ENCODE data around the gene RNF8. TPM values are rescaled to one million over a fixed set of nuclear protein-coding genes. Genes with fewer than 3 reads are reported as not detected.

Gene RNF8
- total and polyA plus RNA-seq, 5 donors from 2014 or later = 12.2 to 21.9 (median 15.1) TPM

DNA sequence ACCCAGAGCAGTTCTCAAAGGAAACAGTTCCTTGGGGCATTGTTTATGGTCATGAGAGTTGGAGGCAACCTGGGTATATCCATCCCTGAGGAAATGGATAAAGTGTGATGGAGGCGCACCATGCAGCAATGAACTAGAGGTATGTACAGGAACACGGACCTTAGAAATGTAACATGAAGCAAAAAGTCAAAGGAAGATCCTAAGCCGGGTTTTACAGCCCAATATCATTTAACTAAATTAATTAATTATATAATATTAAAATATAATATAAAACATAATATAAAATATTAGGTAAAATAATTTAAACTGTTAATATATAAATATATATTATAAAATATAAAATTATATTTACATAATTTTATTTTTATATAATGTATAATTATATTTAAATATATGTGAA lies 44.1 kb upstream of the RNF8 start:
- Mint-ChIP-seq H3K36me3 (peaks cover 35% of the 10 kb centered on the region), H3K4me3 (no peak overlapping the region)

DNA sequence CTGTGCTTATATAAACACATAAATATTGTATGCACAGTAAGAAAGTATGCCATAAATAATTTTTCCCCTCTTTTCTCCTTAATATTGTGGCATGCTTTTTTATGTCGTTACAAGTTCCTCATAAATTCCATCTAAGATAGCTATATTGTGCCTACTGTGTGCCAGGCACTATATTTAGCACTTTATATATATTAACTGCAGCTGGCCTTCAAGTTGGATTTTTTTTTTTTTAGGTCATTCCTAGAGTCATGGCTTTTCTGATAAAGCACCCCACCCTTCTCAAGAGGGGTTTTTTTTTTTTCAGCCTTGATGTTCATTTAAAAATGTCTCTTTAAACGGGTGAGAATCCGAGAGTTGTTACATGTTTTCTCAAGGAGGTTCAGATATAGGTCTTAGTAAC lies 42.8 kb upstream of the RNF8 start:
- ATAC-seq (ENCODE audit: low read depth in 2 of 2) (no peak), DNase-seq (no peak)
- no peak overlapping the region for H3K27ac ChIP-seq (ENCODE audit: insufficient read depth, low read length, poor library complexity, severe bottlenecking)
- no peaks in the 10 kb centered on the region for H3K27me3 ChIP-seq (ENCODE audit: control insufficient read depth, insufficient read depth, low read length)
- no peaks in the 10 kb centered on the region for H3K9me3 Mint-ChIP-seq
- no peaks in the 10 kb centered on the region for H3K4me1 ChIP-seq (ENCODE audit: control insufficient read depth, insufficient read depth, low read length, poor library complexity, severe bottlenecking)
- peak overlapping the region in 1 of 3 donors; percentile 8 for H3K27ac Mint-ChIP-seq
- H3K36me3 Mint-ChIP-seq = peaks cover 37% of the 10 kb centered on the region
- H3K4me1 Mint-ChIP-seq = peaks cover 0 to 11% (median 2%) of the 10 kb centered on the region in 4 donors
- H3K36me3 ChIP-seq (ENCODE audit: control insufficient read depth, insufficient read depth, low read length) = peaks cover 38% of the 10 kb centered on the region
- H3K4me3 Mint-ChIP-seq = no peak overlapping the region
- no peaks in the 10 kb centered on the region for H3K9me3 ChIP-seq (ENCODE audit: control insufficient read depth in 2 of 2, low read length in 2 of 2)
- H3K27me3 Mint-ChIP-seq = no peaks in the 10 kb centered on the region
- H3K4me3 ChIP-seq (ENCODE audit: low read depth, low read length) = no peak overlapping the region

More for the DNA sequence above, 44.1 kb upstream of the RNF8 start:
- Histone ChIP-seq H3K27ac (ENCODE audit: insufficient read depth, low read length, poor library complexity, severe bottlenecking) (no peak overlapping the region), H3K9me3 (ENCODE audit: control insufficient read depth in 2 of 2, low read length in 2 of 2) (no peaks in the 10 kb centered on the region), H3K27me3 (ENCODE audit: control insufficient read depth, insufficient read depth, low read length) (no peaks in the 10 kb centered on the region), H3K4me1 (ENCODE audit: control insufficient read depth, insufficient read depth, low read length, poor library complexity, severe bottlenecking) (no peaks in the 10 kb centered on the region), H3K4me3 (ENCODE audit: low read depth, low read length) (no peak overlapping the region), H3K36me3 (ENCODE audit: control insufficient read depth, insufficient read depth, low read length) (peaks cover 27% of the 10 kb centered on the region)
- no peak for ATAC-seq (ENCODE audit: low read depth in 2 of 2)
- Mint-ChIP-seq H3K27ac (no peak overlapping the region), H3K27me3 (no peaks in the 10 kb centered on the region), H3K4me1 (peaks cover 0 to 7% (median 1%) of the 10 kb centered on the region in 4 donors), H3K9me3 (no peaks in the 10 kb centered on the region)
- no peak for DNase-seq

DNA sequence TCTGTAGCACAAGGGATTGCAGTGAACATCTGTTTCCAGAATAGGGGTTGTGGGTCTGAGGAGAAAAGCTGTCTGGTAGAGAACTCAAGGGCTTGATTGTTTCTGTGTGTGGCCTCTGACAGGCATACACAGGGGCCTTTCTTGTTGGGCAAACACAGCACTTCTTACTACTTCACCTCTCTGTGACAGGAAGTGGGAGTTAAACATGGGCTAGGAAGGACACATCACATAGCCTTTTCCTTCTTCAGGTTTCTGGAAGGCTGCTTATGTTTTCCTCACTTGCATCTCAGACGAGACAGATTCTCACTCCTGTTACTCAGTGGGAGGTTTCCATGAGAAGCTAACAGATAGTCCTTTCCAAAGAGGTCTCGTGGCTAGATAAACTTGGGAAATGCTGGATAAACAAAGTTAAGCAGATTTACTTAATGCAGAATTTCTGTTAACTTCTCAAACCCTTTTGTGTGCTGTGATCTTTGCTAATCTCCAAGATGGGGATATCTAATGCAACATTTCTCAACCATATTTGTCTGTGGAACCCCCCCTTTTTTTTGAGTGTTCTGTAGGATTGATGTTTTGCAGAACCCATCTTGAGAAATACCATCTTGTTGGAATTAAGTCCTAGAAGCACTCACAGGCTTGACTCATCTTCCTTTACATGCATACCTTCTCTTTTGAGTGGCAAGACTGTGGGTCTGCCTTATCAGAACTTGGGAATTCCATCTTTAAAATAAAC lies 41.9 kb upstream of the RNF8 start:
- H3K36me3 Mint-ChIP-seq = peaks cover 36% of the 10 kb centered on the region
- Histone ChIP-seq H3K9me3 (ENCODE audit: control insufficient read depth in 2 of 2, low read length in 2 of 2) (no peaks in the 10 kb centered on the region), H3K4me1 (ENCODE audit: control insufficient read depth, insufficient read depth, low read length, poor library complexity, severe bottlenecking) (no peaks in the 10 kb centered on the region), H3K4me3 (ENCODE audit: low read depth, low read length) (no peak overlapping the region), H3K27me3 (ENCODE audit: control insufficient read depth, insufficient read depth, low read length) (no peaks in the 10 kb centered on the region), H3K27ac (ENCODE audit: insufficient read depth, low read length, poor library complexity, severe bottlenecking) (no peak overlapping the region), H3K36me3 (ENCODE audit: control insufficient read depth, insufficient read depth, low read length) (peaks cover 45% of the 10 kb centered on the region)
- H3K4me3 Mint-ChIP-seq = no peak overlapping the region
- no peak overlapping the region for H3K27ac Mint-ChIP-seq
- DNase-seq (no peak), ATAC-seq (ENCODE audit: low read depth in 2 of 2) (no peak)
- peaks cover 0 to 11% (median 2%) of the 10 kb centered on the region in 4 donors for H3K4me1 Mint-ChIP-seq
- no peaks in the 10 kb centered on the region for H3K9me3 Mint-ChIP-seq
- no peaks in the 10 kb centered on the region for H3K27me3 Mint-ChIP-seq

GRCh38 chr6:37313723-37314486 lies 39.9 kb upstream of the RNF8 start:
- Histone ChIP-seq H3K27ac (ENCODE audit: insufficient read depth, low read length, poor library complexity, severe bottlenecking) (no peak overlapping the region), H3K27me3 (ENCODE audit: control insufficient read depth, insufficient read depth, low read length) (no peaks in the 10 kb centered on the region), H3K9me3 (ENCODE audit: control insufficient read depth in 2 of 2, low read length in 2 of 2) (no peaks in the 10 kb centered on the region), H3K4me1 (ENCODE audit: control insufficient read depth, insufficient read depth, low read length, poor library complexity, severe bottlenecking) (no peaks in the 10 kb centered on the region), H3K36me3 (ENCODE audit: control insufficient read depth, insufficient read depth, low read length) (peaks cover 61% of the 10 kb centered on the region), H3K4me3 (ENCODE audit: low read depth, low read length) (no peak overlapping the region)
- no peak for ATAC-seq (ENCODE audit: low read depth in 2 of 2)
- H3K27ac Mint-ChIP-seq = peak overlapping the region; percentile 33 to 76 (median 71)
- H3K4me3 Mint-ChIP-seq = no peak overlapping the region
- peaks cover 0 to 11% (median 2%) of the 10 kb centered on the region in 4 donors for H3K4me1 Mint-ChIP-seq
- H3K27me3 Mint-ChIP-seq = no peaks in the 10 kb centered on the region
- no peak for DNase-seq
- no peaks in the 10 kb centered on the region for H3K9me3 Mint-ChIP-seq
- peaks cover 29% of the 10 kb centered on the region for H3K36me3 Mint-ChIP-seq

GRCh38 chr6:37314487-37315156 lies 39.2 kb upstream of the RNF8 start:
- Mint-ChIP-seq H3K4me1 (peaks cover 0 to 11% (median 2%) of the 10 kb centered on the region in 4 donors), H3K9me3 (no peaks in the 10 kb centered on the region), H3K27ac (peak overlapping the region in 1 of 3 donors; percentile 78), H3K4me3 (no peak overlapping the region), H3K36me3 (peaks cover 27% of the 10 kb centered on the region), H3K27me3 (no peaks in the 10 kb centered on the region)
- Histone ChIP-seq H3K4me1 (ENCODE audit: control insufficient read depth, insufficient read depth, low read length, poor library complexity, severe bottlenecking) (no peaks in the 10 kb centered on the region), H3K36me3 (ENCODE audit: control insufficient read depth, insufficient read depth, low read length) (peaks cover 64% of the 10 kb centered on the region), H3K4me3 (ENCODE audit: low read depth, low read length) (no peak overlapping the region), H3K9me3 (ENCODE audit: control insufficient read depth in 2 of 2, low read length in 2 of 2) (no peaks in the 10 kb centered on the region), H3K27me3 (ENCODE audit: control insufficient read depth, insufficient read depth, low read length) (no peaks in the 10 kb centered on the region), H3K27ac (ENCODE audit: insufficient read depth, low read length, poor library complexity, severe bottlenecking) (no peak overlapping the region)
- ATAC-seq (ENCODE audit: low read depth in 2 of 2) (peak; percentile 37 to 69), DNase-seq (peak in 2 of 3 donors; percentile 8 to 69)

DNA sequence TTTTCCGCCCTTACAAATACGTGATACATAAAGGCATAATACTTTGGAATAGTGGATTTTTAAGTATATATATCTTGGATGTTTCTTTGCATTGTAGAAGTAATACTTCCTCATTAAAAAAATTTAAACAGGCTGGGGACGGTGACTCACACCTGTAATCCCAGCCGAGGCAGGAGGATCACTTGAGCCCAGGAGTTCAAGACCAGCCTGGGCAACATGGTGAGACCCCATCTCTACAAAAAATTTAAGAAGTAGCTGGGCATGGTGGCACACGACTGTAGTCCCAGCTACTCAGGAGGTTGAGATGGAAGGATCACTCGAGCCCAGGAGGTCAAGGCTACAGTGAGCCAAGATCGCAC lies 38.6 kb upstream of the RNF8 start:
- H3K27ac Mint-ChIP-seq = no peak overlapping the region
- no peak overlapping the region for H3K4me3 ChIP-seq (ENCODE audit: low read depth, low read length)
- peaks cover 69% of the 10 kb centered on the region for H3K36me3 ChIP-seq (ENCODE audit: control insufficient read depth, insufficient read depth, low read length)

GRCh38 chr6:37316071-37316470 lies 37.7 kb upstream of the RNF8 start:
- Mint-ChIP-seq H3K4me1 (peaks cover 0 to 8% (median 2%) of the 10 kb centered on the region in 4 donors), H3K27ac (no peak overlapping the region), H3K4me3 (no peak overlapping the region), H3K27me3 (no peaks in the 10 kb centered on the region), H3K36me3 (peaks cover 31% of the 10 kb centered on the region), H3K9me3 (no peaks in the 10 kb centered on the region)
- no peak for DNase-seq
- Histone ChIP-seq H3K4me3 (ENCODE audit: low read depth, low read length) (no peak overlapping the region), H3K4me1 (ENCODE audit: control insufficient read depth, insufficient read depth, low read length, poor library complexity, severe bottlenecking) (no peaks in the 10 kb centered on the region), H3K36me3 (ENCODE audit: control insufficient read depth, insufficient read depth, low read length) (peaks cover 78% of the 10 kb centered on the region), H3K9me3 (ENCODE audit: control insufficient read depth in 2 of 2, low read length in 2 of 2) (no peaks in the 10 kb centered on the region), H3K27ac (ENCODE audit: insufficient read depth, low read length, poor library complexity, severe bottlenecking) (no peak overlapping the region), H3K27me3 (ENCODE audit: control insufficient read depth, insufficient read depth, low read length) (no peaks in the 10 kb centered on the region)
- ATAC-seq (ENCODE audit: low read depth in 2 of 2) = no peak

More for the DNA sequence above, 38.6 kb upstream of the RNF8 start:
- Mint-ChIP-seq H3K36me3 (peaks cover 31% of the 10 kb centered on the region), H3K27me3 (no peaks in the 10 kb centered on the region), H3K9me3 (no peaks in the 10 kb centered on the region), H3K4me1 (peaks cover 0 to 11% (median 2%) of the 10 kb centered on the region in 4 donors), H3K4me3 (no peak overlapping the region)
- Histone ChIP-seq H3K9me3 (ENCODE audit: control insufficient read depth in 2 of 2, low read length in 2 of 2) (no peaks in the 10 kb centered on the region), H3K4me1 (ENCODE audit: control insufficient read depth, insufficient read depth, low read length, poor library complexity, severe bottlenecking) (no peaks in the 10 kb centered on the region), H3K27ac (ENCODE audit: insufficient read depth, low read length, poor library complexity, severe bottlenecking) (no peak overlapping the region), H3K27me3 (ENCODE audit: control insufficient read depth, insufficient read depth, low read length) (no peaks in the 10 kb centered on the region)
- DNase-seq (no peak), ATAC-seq (ENCODE audit: low read depth in 2 of 2) (no peak)
